ENCODE measurements around the gene GCAT. TPM values are rescaled to one million over a fixed set of nuclear protein-coding genes. Genes with fewer than 3 reads are reported as not detected.
"Not testable (repeated sequence)": the region's sequence is repeated elsewhere in the genome, so short reads cannot be mapped to it uniquely, and the experiment has no call there.

Gene GCAT
- total and polyA plus RNA-seq, 3 donors from 2014 or later: 21.4 to 40.6 (median 36.7) TPM

- Histone ChIP-seq H3K4me1 (peaks cover 8% of the 10 kb centered on the region), H3K27ac (no peak overlapping the region), H3K27me3 (no peaks in the 10 kb centered on the region), H3K4me3 (no peak overlapping the region), H3K36me3 (ENCODE audit: low read depth, missing control alignments) (no peaks in the 10 kb centered on the region), H3K9me3 (no peaks in the 10 kb centered on the region)
- intact Hi-C loops (cut with DNase I; ENCODE audit: low total_unique reads): loop anchor here (10.0 kb wide), 1 partner anchor 133 kb away; no protein-coding TSS in a partner anchor
- TF ChIP-seq POLR2A (IDR thresholded peaks at IDR 0.05) (no peak), CTCF (IDR thresholded peaks at IDR 0.05) (no peak)
- 63 to 68% methylated on average over 14 of the region's 14 CpGs for WGBS, 2 donors
- DNase-seq: no peak
Measured at GRCh38 chr22:37797874-37798500, 9.7 kb upstream of the GCAT start.

GRCh38 chr22:37799979-37800378 lies 7.8 kb upstream of the GCAT start:
- H3K4me1 ChIP-seq: peaks cover 22% of the 10 kb centered on the region
- not testable (repeated sequence) for DNase-seq; H3K27me3 ChIP-seq; H3K36me3 ChIP-seq (ENCODE audit: low read depth, missing control alignments); H3K4me3 ChIP-seq; H3K9me3 ChIP-seq; H3K27ac ChIP-seq
- WGBS, 2 donors: 84 to 91% methylated on average over 9 of the region's 9 CpGs
- intact Hi-C loops (cut with DNase I; ENCODE audit: low total_unique reads): loop anchor here (10.0 kb wide), 1 partner anchor 135 kb away; no protein-coding TSS in a partner anchor

GRCh38 chr22:37801946-37802309 lies 5.8 kb upstream of the GCAT start:
- H3K27ac ChIP-seq: peak overlapping the region in 1 of 2 donors; percentile 55
- intact Hi-C loops (cut with DNase I; ENCODE audit: low total_unique reads): no loop called here
- H3K4me3 ChIP-seq: peak overlapping the region; percentile 56 to 62
- no peak for DNase-seq
- H3K27me3 ChIP-seq: no peaks in the 10 kb centered on the region
- H3K4me1 ChIP-seq: peaks cover 33% of the 10 kb centered on the region
- H3K9me3 ChIP-seq: no peaks in the 10 kb centered on the region
- TF ChIP-seq POLR2A (IDR thresholded peaks at IDR 0.05): no peak
- TF ChIP-seq CTCF (IDR thresholded peaks at IDR 0.05): no peak
- 0 to 3% methylated on average over 12 to 13 of the region's 13 CpGs for WGBS, 2 donors
- no peaks in the 10 kb centered on the region for H3K36me3 ChIP-seq (ENCODE audit: low read depth, missing control alignments)

GRCh38 chr22:37802310-37803194 lies 5.2 kb upstream of the GCAT start:
- Histone ChIP-seq H3K4me1 (peaks cover 33% of the 10 kb centered on the region), H3K27me3 (no peaks in the 10 kb centered on the region), H3K27ac (peak overlapping the region in 1 of 2 donors; percentile 55), H3K4me3 (peak overlapping the region; percentile 56 to 62), H3K36me3 (ENCODE audit: low read depth, missing control alignments) (no peaks in the 10 kb centered on the region), H3K9me3 (no peaks in the 10 kb centered on the region)
- 3 to 7% methylated on average over 26 to 61 of the region's 63 CpGs for WGBS, 2 donors
- DNase-seq: peak; percentile 78
- intact Hi-C loops (cut with DNase I; ENCODE audit: low total_unique reads): no loop called here
- TF ChIP-seq CTCF (IDR thresholded peaks at IDR 0.05) (no peak), POLR2A (IDR thresholded peaks at IDR 0.05) (no peak)

GRCh38 chr22:37803195-37803638 lies 4.5 kb upstream of the GCAT start:
- no peaks in the 10 kb centered on the region for H3K36me3 ChIP-seq (ENCODE audit: low read depth, missing control alignments)
- no peak for TF ChIP-seq POLR2A (IDR thresholded peaks at IDR 0.05)
- no peak for TF ChIP-seq CTCF (IDR thresholded peaks at IDR 0.05)
- no peaks in the 10 kb centered on the region for H3K9me3 ChIP-seq
- peak; percentile 39 for DNase-seq
- H3K27ac ChIP-seq: no peak overlapping the region
- WGBS, 2 donors: 28 to 34% methylated on average over 16 of the region's 16 CpGs
- peaks cover 36% of the 10 kb centered on the region for H3K4me1 ChIP-seq
- H3K27me3 ChIP-seq: no peaks in the 10 kb centered on the region
- intact Hi-C loops (cut with DNase I; ENCODE audit: low total_unique reads): no loop called here
- H3K4me3 ChIP-seq: peak overlapping the region in 1 of 2 donors; percentile 62

Data from testis (tissue), 3 donors.